GM12878 (cell line): Measurements from ENCODE around the gene NPW.

ENCODE experiments used
- BACH1 ChIP-seq: fragments of 450-650 bp; IDR thresholded peaks from 2 replicates; pipeline ENCODE4 v1.6.1; 2017; ENCODE audit warnings: mild to moderate bottlenecking, borderline replicate concordance
- EZH2 ChIP-seq: IDR thresholded peaks from 2 replicates; pipeline ENCODE4 v1.6.1; 2012; ENCODE audit warnings: low read depth, mild to moderate bottlenecking, control low read depth, inconsistent platforms, low read length, borderline replicate concordance; ENCODE audit not compliant: control insufficient read depth
- GATAD2B ChIP-seq: fragments of 450-650 bp; conservative IDR thresholded peaks from 2 replicates; pipeline ENCODE4 v1.6.1; 2017; ENCODE audit warnings: low read depth, mild to moderate bottlenecking, moderate library complexity
- HCFC1 ChIP-seq: fragments of 150-350 bp; IDR thresholded peaks from 2 replicates; pipeline ENCODE4 v1.6.1; 2014; ENCODE audit warnings: low read length
- POLR2AphosphoS5 ChIP-seq: IDR thresholded peaks from 2 replicates; pipeline ENCODE4 v1.6.1; 2011; ENCODE audit warnings: mild to moderate bottlenecking, low read length, inconsistent platforms
- RCOR1 ChIP-seq: conservative IDR thresholded peaks from 2 replicates; pipeline ENCODE4 v1.6.1; 2012; ENCODE audit warnings: low read depth, low read length, improper control_type of control experiment
- TF ChIP-seq, protein P1 (sequence below), 3 experiments: IDR thresholded peaks in 2 of 3; conservative IDR thresholded peaks in 1 of 3; 2 replicates each; pipeline ENCODE4 v1.5.1; 2011; ENCODE audit warnings: low read depth in 3 of 3, low read length in 3 of 3, mild to moderate bottlenecking in 3 of 3, control low read depth in 2 of 3, moderate library complexity in 2 of 3, inconsistent platforms in 1 of 3, mixed read lengths in 1 of 3; ENCODE audit not compliant: control insufficient read depth in 2 of 3, insufficient read depth in 1 of 3; ENCODE audit errors: extremely low read depth in 1 of 3
- TF ChIP-seq, protein P2 (sequence below): IDR thresholded peaks from 2 replicates; pipeline ENCODE4 v1.6.1; 2011; ENCODE audit warnings: borderline replicate concordance, low read depth, mild to moderate bottlenecking, moderate library complexity, mixed read lengths, low read length; ENCODE audit not compliant: insufficient read depth; ENCODE audit errors: extremely low read length

DNA sequence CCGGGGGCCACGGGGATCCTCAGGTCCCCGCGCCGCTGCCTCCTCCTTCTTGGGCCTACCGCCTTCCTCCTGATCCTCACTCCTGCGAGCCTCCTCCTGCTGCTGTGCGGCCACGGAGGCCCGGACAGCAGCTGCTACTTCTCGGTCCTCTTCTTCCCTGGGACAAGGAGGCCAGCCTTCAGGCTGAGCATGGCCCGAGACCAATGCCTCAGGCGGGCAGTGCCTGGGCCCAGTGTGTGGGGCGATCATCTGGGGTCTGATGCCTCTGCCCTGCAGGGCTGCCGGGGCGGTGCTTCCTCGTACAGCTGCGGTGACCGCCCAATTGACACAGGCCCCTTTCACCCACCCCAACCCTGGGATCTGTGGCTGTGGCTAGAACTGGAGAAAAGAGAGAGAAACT lies 18.6 kb upstream of the NPW start:
- TF ChIP-seq GATAD2B (no peak), HCFC1 (no peak), EZH2 (no peak), POLR2AphosphoS5 (no peak), RCOR1 (no peak), BACH1 (no peak)
- TF ChIP-seq, protein P1, sequence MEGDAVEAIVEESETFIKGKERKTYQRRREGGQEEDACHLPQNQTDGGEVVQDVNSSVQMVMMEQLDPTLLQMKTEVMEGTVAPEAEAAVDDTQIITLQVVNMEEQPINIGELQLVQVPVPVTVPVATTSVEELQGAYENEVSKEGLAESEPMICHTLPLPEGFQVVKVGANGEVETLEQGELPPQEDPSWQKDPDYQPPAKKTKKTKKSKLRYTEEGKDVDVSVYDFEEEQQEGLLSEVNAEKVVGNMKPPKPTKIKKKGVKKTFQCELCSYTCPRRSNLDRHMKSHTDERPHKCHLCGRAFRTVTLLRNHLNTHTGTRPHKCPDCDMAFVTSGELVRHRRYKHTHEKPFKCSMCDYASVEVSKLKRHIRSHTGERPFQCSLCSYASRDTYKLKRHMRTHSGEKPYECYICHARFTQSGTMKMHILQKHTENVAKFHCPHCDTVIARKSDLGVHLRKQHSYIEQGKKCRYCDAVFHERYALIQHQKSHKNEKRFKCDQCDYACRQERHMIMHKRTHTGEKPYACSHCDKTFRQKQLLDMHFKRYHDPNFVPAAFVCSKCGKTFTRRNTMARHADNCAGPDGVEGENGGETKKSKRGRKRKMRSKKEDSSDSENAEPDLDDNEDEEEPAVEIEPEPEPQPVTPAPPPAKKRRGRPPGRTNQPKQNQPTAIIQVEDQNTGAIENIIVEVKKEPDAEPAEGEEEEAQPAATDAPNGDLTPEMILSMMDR (IDR thresholded peaks at IDR 0.05 in 2 of 3, conservative IDR thresholded peaks at IDR 0.05 in 1 of 3; ENCODE audit: control insufficient read depth in 2 of 3, extremely low read depth in 1 of 3, insufficient read depth in 1 of 3, low read depth in 3 of 3, low read length in 3 of 3) = no peak
- TF ChIP-seq, protein P2, sequence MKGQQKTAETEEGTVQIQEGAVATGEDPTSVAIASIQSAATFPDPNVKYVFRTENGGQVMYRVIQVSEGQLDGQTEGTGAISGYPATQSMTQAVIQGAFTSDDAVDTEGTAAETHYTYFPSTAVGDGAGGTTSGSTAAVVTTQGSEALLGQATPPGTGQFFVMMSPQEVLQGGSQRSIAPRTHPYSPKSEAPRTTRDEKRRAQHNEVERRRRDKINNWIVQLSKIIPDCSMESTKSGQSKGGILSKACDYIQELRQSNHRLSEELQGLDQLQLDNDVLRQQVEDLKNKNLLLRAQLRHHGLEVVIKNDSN = no peak
